ENCODE measurements around the gene FMNL1. TPM values are rescaled to one million over a fixed set of nuclear protein-coding genes. Genes with fewer than 3 reads are reported as not detected.

FMNL1 gene
- polyA plus RNA-seq, 1 donor (not counting 4 experiments of a cell fraction or from before 2014, with no cell fraction given), result 0.46 TPM

- Histone ChIP-seq H3K79me2 (ENCODE audit: control insufficient read depth, insufficient read depth, low read length) (no peaks in the 10 kb centered on the region), H3K27ac (ENCODE audit: control insufficient read depth, insufficient read depth, low read length) (no peak overlapping the region), H3K9ac (ENCODE audit: control insufficient read depth, extremely low read depth, insufficient read depth, low read length) (no peak overlapping the region), H3K27me3 (ENCODE audit: control insufficient read depth, extremely low read depth, insufficient read depth, low read length) (no peaks in the 10 kb centered on the region), H3K9me3 (ENCODE audit: control insufficient read depth, low read depth, low read length) (no peaks in the 10 kb centered on the region), H4K20me1 (ENCODE audit: control insufficient read depth, extremely low read depth, insufficient read depth, low read length) (no peaks in the 10 kb centered on the region), H2AFZ (ENCODE audit: control insufficient read depth, low read length) (no peak overlapping the region), H3K9me1 (ENCODE audit: control insufficient read depth, extremely low read depth, insufficient read depth, low read length) (no peaks in the 10 kb centered on the region), H3K4me2 (ENCODE audit: control insufficient read depth, extremely low read depth, insufficient read depth, low read depth, low read length) (no peak overlapping the region), H3K36me3 (ENCODE audit: control insufficient read depth in 2 of 2, extremely low read depth in 1 of 2, insufficient read depth in 2 of 2, low read length in 2 of 2) (peaks cover 0 to 11% of the 10 kb centered on the region in 2 experiments), H3K4me1 (ENCODE audit: control insufficient read depth, extremely low read depth, insufficient read depth, low read length) (peaks cover 8% of the 10 kb centered on the region), H3K4me3 (ENCODE audit: control insufficient read depth in 2 of 3, extremely low read depth in 1 of 3, insufficient read depth in 2 of 3, low read depth in 1 of 3, low read length in 3 of 3) (no peak overlapping the region)
- TF ChIP-seq EZH2 (IDR thresholded peaks at IDR 0.05; ENCODE audit: low read length), result no peak
- no peak for TF ChIP-seq CTCF (optimal IDR thresholded peaks at IDR 0.05 in 1 of 3, IDR thresholded peaks at IDR 0.05 in 1 of 3, conservative IDR thresholded peaks at IDR 0.05 in 1 of 3; ENCODE audit: extremely low read depth in 1 of 3, insufficient read depth in 2 of 3, low read length in 3 of 3)
- dilution Hi-C loops (cut with MboI; ENCODE audit: extremely low pct_ligation_motif_present, low sequenced_read_pairs), result no loop called here
- FAIRE-seq, result no peak
- no peak for DNase-seq (ENCODE audit: low read depth, low spot score)
Measured at GRCh38 chr17:45253879-45254278, 32.2 kb downstream of the FMNL1 start.

- no peaks in the 10 kb centered on the region for H4K20me1 ChIP-seq (ENCODE audit: control insufficient read depth, extremely low read depth, insufficient read depth, low read length)
- FAIRE-seq (no peak), DNase-seq (ENCODE audit: low read depth, low spot score) (no peak)
- no peaks in the 10 kb centered on the region for H3K9me1 ChIP-seq (ENCODE audit: control insufficient read depth, extremely low read depth, insufficient read depth, low read length)
- H3K36me3 ChIP-seq (ENCODE audit: control insufficient read depth in 2 of 2, extremely low read depth in 1 of 2, insufficient read depth in 2 of 2, low read length in 2 of 2), result peaks cover 0 to 2% of the 10 kb centered on the region in 2 experiments
- H3K79me2 ChIP-seq (ENCODE audit: control insufficient read depth, insufficient read depth, low read length), result no peaks in the 10 kb centered on the region
- TF ChIP-seq CTCF (optimal IDR thresholded peaks at IDR 0.05 in 1 of 3, IDR thresholded peaks at IDR 0.05 in 1 of 3, conservative IDR thresholded peaks at IDR 0.05 in 1 of 3; ENCODE audit: extremely low read depth in 1 of 3, insufficient read depth in 2 of 3, low read length in 3 of 3), result no peak
- TF ChIP-seq EZH2 (IDR thresholded peaks at IDR 0.05; ENCODE audit: low read length), result no peak
- no peak overlapping the region for H3K4me2 ChIP-seq (ENCODE audit: control insufficient read depth, extremely low read depth, insufficient read depth, low read depth, low read length)
- no peak overlapping the region for H2AFZ ChIP-seq (ENCODE audit: control insufficient read depth, low read length)
- no peaks in the 10 kb centered on the region for H3K9me3 ChIP-seq (ENCODE audit: control insufficient read depth, low read depth, low read length)
- no peak overlapping the region for H3K27ac ChIP-seq (ENCODE audit: control insufficient read depth, insufficient read depth, low read length)
- no peak overlapping the region for H3K9ac ChIP-seq (ENCODE audit: control insufficient read depth, extremely low read depth, insufficient read depth, low read length)
- dilution Hi-C loops (cut with MboI; ENCODE audit: extremely low pct_ligation_motif_present, low sequenced_read_pairs), result no loop called here
- no peak overlapping the region for H3K4me3 ChIP-seq (ENCODE audit: control insufficient read depth in 2 of 3, extremely low read depth in 1 of 3, insufficient read depth in 2 of 3, low read depth in 1 of 3, low read length in 3 of 3)
- H3K27me3 ChIP-seq (ENCODE audit: control insufficient read depth, extremely low read depth, insufficient read depth, low read length), result no peaks in the 10 kb centered on the region
- peaks cover 5% of the 10 kb centered on the region for H3K4me1 ChIP-seq (ENCODE audit: control insufficient read depth, extremely low read depth, insufficient read depth, low read length)
Measured at GRCh38 chr17:45255358-45255757, 33.7 kb downstream of the FMNL1 start.
